ENCODE data around the gene PDK2.

The PDK2 gene

GRCh38 chr17:50099003-50099402, 3.9 kb downstream of the PDK2 start:
- no peak overlapping the region for H3K4me3 ChIP-seq (ENCODE audit: low read depth, low read length)

- no peak overlapping the region for H3K4me3 ChIP-seq (ENCODE audit: low read depth, low read length)
These were observed 5.3 kb downstream of the PDK2 start for GRCh38 chr17:50100480-50100883.

GRCh38 chr17:50100921-50101345, 5.8 kb downstream of the PDK2 start:
- no peak overlapping the region for H3K4me3 ChIP-seq (ENCODE audit: low read depth, low read length)

GRCh38 chr17:50101346-50102163, 6.4 kb downstream of the PDK2 start:
- no peak overlapping the region for H3K4me3 ChIP-seq (ENCODE audit: low read depth, low read length)

- H3K4me3 ChIP-seq (ENCODE audit: low read depth, low read length), result no peak overlapping the region
These were observed 7.2 kb downstream of the PDK2 start for GRCh38 chr17:50102164-50102991.

- no peak overlapping the region for H3K4me3 ChIP-seq (ENCODE audit: low read depth, low read length)
These were observed 8.1 kb downstream of the PDK2 start for GRCh38 chr17:50103252-50103651.

GRCh38 chr17:50103941-50104340, 8.8 kb downstream of the PDK2 start:
- H3K4me3 ChIP-seq (ENCODE audit: low read depth, low read length), result no peak overlapping the region

GRCh38 chr17:50105811-50106210, 10.7 kb downstream of the PDK2 start:
- no peak overlapping the region for H3K4me3 ChIP-seq (ENCODE audit: low read depth, low read length)

- no peak overlapping the region for H3K4me3 ChIP-seq (ENCODE audit: low read depth, low read length)
These were observed 11.4 kb downstream of the PDK2 start for GRCh38 chr17:50106393-50107131.

- H3K4me3 ChIP-seq (ENCODE audit: low read depth, low read length), result no peak overlapping the region
These were observed 12.8 kb downstream of the PDK2 start for GRCh38 chr17:50107790-50108414.

- H3K4me3 ChIP-seq (ENCODE audit: low read depth, low read length), result no peak overlapping the region
These were observed 13.4 kb downstream of the PDK2 start for GRCh38 chr17:50108556-50108955.

- H3K4me3 ChIP-seq (ENCODE audit: low read depth, low read length), result no peak overlapping the region
These were observed 14.1 kb downstream of the PDK2 start for GRCh38 chr17:50109207-50109606.

- no peak overlapping the region for H3K4me3 ChIP-seq (ENCODE audit: low read depth, low read length)
These were observed 14.6 kb downstream of the PDK2 start for GRCh38 chr17:50109785-50110184.

GRCh38 chr17:50110591-50111349, 15.6 kb downstream of the PDK2 start:
- no peak overlapping the region for H3K4me3 ChIP-seq (ENCODE audit: low read depth, low read length)

GRCh38 chr17:50111673-50112655, 16.8 kb downstream of the PDK2 start:
- no peak overlapping the region for H3K4me3 ChIP-seq (ENCODE audit: low read depth, low read length)

GRCh38 chr17:50112694-50113093, 17.5 kb downstream of the PDK2 start:
- no peak overlapping the region for H3K4me3 ChIP-seq (ENCODE audit: low read depth, low read length)

- H3K4me3 ChIP-seq (ENCODE audit: low read depth, low read length), result no peak overlapping the region
These were observed 18.6 kb downstream of the PDK2 start for GRCh38 chr17:50113624-50114320.

GRCh38 chr17:50114401-50114800, 19.2 kb downstream of the PDK2 start:
- no peak overlapping the region for H3K4me3 ChIP-seq (ENCODE audit: low read depth, low read length)
